Vagina (tissue), 2 donors: Measurements from ENCODE around the gene FBXL7.

Source experiments
- CTCF ChIP-seq, 3 experiments: fragments of 450-650 bp in 2 of 3; fragments of 200-600 bp in 1 of 3; sonication (generic) in 1 of 3; IDR thresholded peaks; one replicate each; pipeline ENCODE4 v1.5.1; 2017 to 2019; ENCODE audit warnings: antibody characterized with exemption in 3 of 3, mild to moderate bottlenecking in 2 of 3, moderate library complexity in 2 of 3
- POLR2AphosphoS5 ChIP-seq, 2 donors: sonication (generic); formaldehyde crosslinking; IDR thresholded peaks; one replicate each; pipeline ENCODE4 v1.9.0; 2017; ENCODE audit warnings: antibody characterized with exemption in 2 of 2, mild to moderate bottlenecking in 2 of 2, low read depth in 1 of 2; ENCODE audit not compliant: insufficient read depth in 1 of 2

DNA sequence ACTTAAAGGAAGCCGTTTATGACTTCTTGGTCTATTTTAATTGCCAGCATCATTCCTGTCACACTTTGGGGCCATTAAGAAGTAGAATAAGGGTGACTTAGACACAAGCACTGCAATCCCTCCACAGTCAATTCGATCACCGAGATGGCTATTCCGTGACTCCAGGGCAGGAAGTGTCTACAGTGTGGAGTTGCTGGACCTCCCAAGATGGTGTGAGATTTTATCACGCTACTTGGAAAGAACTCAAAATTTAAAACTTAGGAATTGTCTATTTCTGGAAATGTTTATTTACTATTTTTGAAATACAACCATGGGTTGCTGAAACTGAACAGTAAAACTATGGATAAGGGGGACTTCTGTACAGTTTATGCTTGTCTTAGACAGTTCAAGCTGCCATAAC, 6.2 kb downstream of the FBXL7 start:
- TF ChIP-seq CTCF (IDR thresholded peaks at IDR 0.05) = no peak
- no peak for TF ChIP-seq POLR2AphosphoS5 (IDR thresholded peaks at IDR 0.05; ENCODE audit: insufficient read depth in 1 of 2, low read depth in 1 of 2)
